KMS-11 (cell line): ENCODE measurements around the gene PER3.

Experiments
- H2AFZ ChIP-seq: fragments of 200-600 bp; sonication (generic); 2 replicates; pipeline ENCODE4 v1.6.1; 2016; ENCODE audit warnings: antibody characterized with exemption, mixed run types, low read depth
- H3K27ac ChIP-seq: fragments of 200-600 bp; sonication (generic); 2 replicates; pipeline ENCODE4 v1.6.1; 2016; ENCODE audit warnings: mild to moderate bottlenecking, mixed run types
- H3K27me3 ChIP-seq: fragments of 200-600 bp; sonication (generic); 2 replicates; pipeline ENCODE4 v1.6.1; 2017; ENCODE audit warnings: mild to moderate bottlenecking, low read depth, mixed run types, moderate library complexity; ENCODE audit not compliant: insufficient read depth
- H3K36me3 ChIP-seq: fragments of 200-600 bp; sonication (generic); 2 replicates; pipeline ENCODE4 v1.6.1; 2017; ENCODE audit warnings: mild to moderate bottlenecking, mixed run types; ENCODE audit not compliant: insufficient read depth
- H3K4me1 ChIP-seq: fragments of 200-600 bp; sonication (generic); 2 replicates; pipeline ENCODE4 v1.6.1; 2016; ENCODE audit warnings: mild to moderate bottlenecking, low read depth, mixed run types; ENCODE audit not compliant: poor library complexity, severe bottlenecking
- H3K4me2 ChIP-seq: fragments of 200-600 bp; sonication (generic); 2 replicates; pipeline ENCODE4 v1.7.0; 2016; ENCODE audit warnings: mild to moderate bottlenecking, mixed run types
- H3K4me3 ChIP-seq: fragments of 200-600 bp; sonication (generic); IDR thresholded peaks from 2 replicates; pipeline ENCODE4 v1.6.1; 2017; ENCODE audit warnings: low read depth, low read length, mixed read lengths; ENCODE audit not compliant: insufficient read depth
- H3K79me2 ChIP-seq: fragments of 200-600 bp; sonication (generic); 2 replicates; pipeline ENCODE4 v1.6.1; 2016; ENCODE audit warnings: low read depth, mixed run types; ENCODE audit not compliant: insufficient read depth
- H3K9ac ChIP-seq: fragments of 200-600 bp; sonication (generic); 2 replicates; pipeline ENCODE4 v1.6.1; 2016; ENCODE audit warnings: mild to moderate bottlenecking, mixed run types
- H4K20me1 ChIP-seq: fragments of 200-600 bp; sonication (generic); 2 replicates; pipeline ENCODE4 v1.6.1; 2016; ENCODE audit warnings: mild to moderate bottlenecking, mixed run types; ENCODE audit not compliant: insufficient read depth
- CTCF ChIP-seq: fragments of 200-600 bp; sonication (generic); conservative IDR thresholded peaks from 2 replicates; pipeline ENCODE4 v1.6.1; 2017; ENCODE audit warnings: low read depth, mild to moderate bottlenecking, antibody characterized with exemption, low read length, moderate library complexity, mixed read lengths

Gene PER3

GRCh38 chr1:7827126-7827955 is 43.2 kb downstream of the PER3 start:
- H3K9ac ChIP-seq = no peak overlapping the region
- H3K27ac ChIP-seq = no peak overlapping the region
- no peak overlapping the region for H3K4me2 ChIP-seq

GRCh38 chr1:7831458-7831857 is 47.4 kb downstream of the PER3 start:
- Histone ChIP-seq H2AFZ (no peak overlapping the region), H3K36me3 (no peaks in the 10 kb centered on the region), H3K79me2 (no peaks in the 10 kb centered on the region), H3K27me3 (no peaks in the 10 kb centered on the region), H3K9ac (no peak overlapping the region), H3K4me3 (no peak overlapping the region), H4K20me1 (no peaks in the 10 kb centered on the region), H3K4me2 (no peak overlapping the region), H3K4me1 (peaks cover 20% of the 10 kb centered on the region), H3K27ac (no peak overlapping the region)
- no peak for TF ChIP-seq CTCF

More at GRCh38 chr1:7827126-7827955, 43.2 kb downstream of the PER3 start:
- Histone ChIP-seq H3K36me3 (no peaks in the 10 kb centered on the region), H3K79me2 (no peaks in the 10 kb centered on the region), H3K4me1 (peaks cover 20% of the 10 kb centered on the region), H3K4me3 (no peak overlapping the region), H2AFZ (no peak overlapping the region), H4K20me1 (no peaks in the 10 kb centered on the region), H3K27me3 (no peaks in the 10 kb centered on the region)
- no peak for TF ChIP-seq CTCF

- no peaks in the 10 kb centered on the region for H3K27me3 ChIP-seq
- no peak for TF ChIP-seq CTCF
- no peak overlapping the region for H2AFZ ChIP-seq
- H3K79me2 ChIP-seq = no peaks in the 10 kb centered on the region
- no peak overlapping the region for H3K4me2 ChIP-seq
- H3K36me3 ChIP-seq = no peaks in the 10 kb centered on the region
- no peak overlapping the region for H3K27ac ChIP-seq
- H4K20me1 ChIP-seq = no peaks in the 10 kb centered on the region
- peaks cover 20% of the 10 kb centered on the region for H3K4me1 ChIP-seq
- H3K9ac ChIP-seq = no peak overlapping the region
- H3K4me3 ChIP-seq = no peak overlapping the region
Observed at GRCh38 chr1:7833035-7833434, 48.9 kb downstream of the PER3 start.

GRCh38 chr1:7838714-7839113 is 54.6 kb downstream of the PER3 start:
- H4K20me1 ChIP-seq = no peaks in the 10 kb centered on the region
- TF ChIP-seq CTCF = no peak
- no peak overlapping the region for H3K4me3 ChIP-seq
- H2AFZ ChIP-seq = no peak overlapping the region
- no peak overlapping the region for H3K4me2 ChIP-seq
- peaks cover 20% of the 10 kb centered on the region for H3K4me1 ChIP-seq
- H3K36me3 ChIP-seq = no peaks in the 10 kb centered on the region; the same call in 1 of the 2 replicates
- H3K27me3 ChIP-seq = no peaks in the 10 kb centered on the region
- no peak overlapping the region for H3K9ac ChIP-seq
- H3K79me2 ChIP-seq = no peaks in the 10 kb centered on the region
- H3K27ac ChIP-seq = no peak overlapping the region
